Dedifferentiated amniotic fluid mesenchymal stem cell (primary cell): Measurements from ENCODE around the gene PPM1J.

Source experiments
- DNase-seq: peaks from one replicate; pipeline ENCODE4 v3.0.0-alpha.2; 2016; ENCODE audit errors: extremely low spot score

Gene PPM1J

GRCh38 chr1:112687785-112688496, 27.2 kb downstream of the PPM1J start:
- no peak for DNase-seq

- no peak for DNase-seq
Measured at GRCh38 chr1:112687361-112687760, 27.8 kb downstream of the PPM1J start.

GRCh38 chr1:112686835-112687234, 28.3 kb downstream of the PPM1J start:
- no peak for DNase-seq

GRCh38 chr1:112686417-112686816, 28.7 kb downstream of the PPM1J start:
- no peak for DNase-seq

GRCh38 chr1:112685913-112686312, 29.2 kb downstream of the PPM1J start:
- no peak for DNase-seq

GRCh38 chr1:112678605-112679004, 36.5 kb downstream of the PPM1J start:
- no peak for DNase-seq

GRCh38 chr1:112677501-112677900, 37.6 kb downstream of the PPM1J start:
- no peak for DNase-seq

GRCh38 chr1:112676543-112676942, 38.6 kb downstream of the PPM1J start:
- no peak for DNase-seq

GRCh38 chr1:112675728-112676381, 39.3 kb downstream of the PPM1J start:
- no peak for DNase-seq

GRCh38 chr1:112674986-112675727, 40.0 kb downstream of the PPM1J start:
- DNase-seq = peak; percentile 18

GRCh38 chr1:112674440-112674985, 40.6 kb downstream of the PPM1J start, which contains the start of gene MOV10:
MOV10 (plus strand) TSS chr1:112674659; CDS start chr1:112674913, 254 bp downstream.
- DNase-seq = peak; percentile 43

- DNase-seq = peak; percentile 55
Measured at GRCh38 chr1:112673592-112674439, 41.3 kb downstream of the PPM1J start.

GRCh38 chr1:112672842-112673241, 42.3 kb downstream of the PPM1J start:
- DNase-seq = no peak

- no peak for DNase-seq
Measured at GRCh38 chr1:112672009-112672408, 43.1 kb downstream of the PPM1J start.

GRCh38 chr1:112666946-112667345, 48.2 kb downstream of the PPM1J start:
- DNase-seq = no peak

- DNase-seq = no peak
Measured at GRCh38 chr1:112665857-112666256, 49.3 kb downstream of the PPM1J start.
